ENCODE results near the gene SPINK5.

The SPINK5 gene

DNA sequence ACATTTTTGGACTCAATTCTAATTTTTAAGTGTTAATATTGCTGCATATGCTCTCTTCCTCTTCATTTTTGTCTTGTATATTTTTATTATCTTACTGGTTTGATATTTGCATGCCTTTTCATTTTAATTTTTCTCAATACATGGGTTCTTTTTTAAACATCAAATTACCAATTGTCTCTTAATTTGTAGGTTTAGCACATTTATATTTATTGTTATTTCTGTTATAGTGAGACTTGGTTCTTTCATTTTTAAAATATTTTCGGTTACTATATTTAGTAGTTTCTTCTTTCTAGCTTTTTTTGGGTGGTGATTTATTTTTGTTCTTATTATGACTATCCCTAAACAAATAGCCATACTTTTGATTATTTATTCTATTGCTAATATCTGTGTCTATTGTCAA is 19.4 kb downstream of the SPINK5 start:
- H3K9me3 Mint-ChIP-seq, result no peaks in the 10 kb centered on the region
- intact Hi-C loops (cut with micrococcal nuclease), result no loop called here
- no peaks in the 10 kb centered on the region for H3K36me3 Mint-ChIP-seq (ENCODE audit: low read depth)
- no peaks in the 10 kb centered on the region for H3K4me1 Mint-ChIP-seq (ENCODE audit: low read depth)
- no peak overlapping the region for H3K4me3 Mint-ChIP-seq
- no peaks in the 10 kb centered on the region for H3K27me3 Mint-ChIP-seq
- no peak overlapping the region for H3K27ac Mint-ChIP-seq

DNA sequence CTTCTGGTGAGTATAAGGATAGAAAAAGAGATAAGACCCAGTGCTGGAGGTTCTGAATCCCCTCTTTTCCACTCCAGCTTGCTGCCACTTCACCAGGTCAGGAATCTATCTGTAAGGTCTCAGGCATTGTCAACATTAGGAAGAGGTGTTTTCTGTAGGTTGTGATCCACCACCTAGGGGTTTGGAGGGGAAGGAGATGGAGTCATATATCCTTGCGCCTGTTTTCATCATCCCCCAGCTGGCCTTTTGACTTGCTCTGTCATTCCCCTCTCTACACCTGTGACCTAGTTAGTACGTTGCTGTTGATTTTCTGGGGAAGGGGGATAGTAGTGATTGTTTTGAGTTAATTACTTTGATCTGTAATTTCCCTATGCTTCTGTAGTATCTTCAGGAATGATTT is 20.5 kb downstream of the SPINK5 start:
- Mint-ChIP-seq H3K36me3 (ENCODE audit: low read depth) (no peaks in the 10 kb centered on the region), H3K27me3 (no peaks in the 10 kb centered on the region), H3K4me3 (no peak overlapping the region), H3K4me1 (ENCODE audit: low read depth) (no peaks in the 10 kb centered on the region), H3K9me3 (no peaks in the 10 kb centered on the region), H3K27ac (no peak overlapping the region)
- intact Hi-C loops (cut with micrococcal nuclease), result no loop called here

DNA sequence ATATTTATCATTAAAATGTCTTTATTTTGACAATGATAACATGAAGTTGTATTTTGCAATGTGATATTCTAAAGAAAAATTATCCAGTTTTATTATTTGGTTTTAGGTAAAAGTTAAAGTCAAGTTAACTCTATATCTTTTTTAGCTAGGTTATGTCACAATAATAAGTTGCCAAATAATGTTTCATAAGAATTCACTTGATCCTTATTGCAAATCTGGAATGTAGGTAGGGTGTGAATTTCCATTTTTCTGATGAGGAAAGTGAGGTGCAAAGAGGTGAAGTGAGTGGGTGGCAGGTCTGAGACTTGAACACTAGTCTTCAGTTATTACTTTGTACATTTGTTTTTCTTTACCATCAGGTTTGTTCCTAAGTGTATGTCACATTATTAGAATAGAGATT is 21.5 kb downstream of the SPINK5 start:
- Mint-ChIP-seq H3K9me3 (no peaks in the 10 kb centered on the region), H3K27me3 (no peaks in the 10 kb centered on the region), H3K27ac (no peak overlapping the region), H3K4me1 (ENCODE audit: low read depth) (no peaks in the 10 kb centered on the region), H3K36me3 (ENCODE audit: low read depth) (no peaks in the 10 kb centered on the region), H3K4me3 (no peak overlapping the region)
- intact Hi-C loops (cut with micrococcal nuclease), result no loop called here

DNA sequence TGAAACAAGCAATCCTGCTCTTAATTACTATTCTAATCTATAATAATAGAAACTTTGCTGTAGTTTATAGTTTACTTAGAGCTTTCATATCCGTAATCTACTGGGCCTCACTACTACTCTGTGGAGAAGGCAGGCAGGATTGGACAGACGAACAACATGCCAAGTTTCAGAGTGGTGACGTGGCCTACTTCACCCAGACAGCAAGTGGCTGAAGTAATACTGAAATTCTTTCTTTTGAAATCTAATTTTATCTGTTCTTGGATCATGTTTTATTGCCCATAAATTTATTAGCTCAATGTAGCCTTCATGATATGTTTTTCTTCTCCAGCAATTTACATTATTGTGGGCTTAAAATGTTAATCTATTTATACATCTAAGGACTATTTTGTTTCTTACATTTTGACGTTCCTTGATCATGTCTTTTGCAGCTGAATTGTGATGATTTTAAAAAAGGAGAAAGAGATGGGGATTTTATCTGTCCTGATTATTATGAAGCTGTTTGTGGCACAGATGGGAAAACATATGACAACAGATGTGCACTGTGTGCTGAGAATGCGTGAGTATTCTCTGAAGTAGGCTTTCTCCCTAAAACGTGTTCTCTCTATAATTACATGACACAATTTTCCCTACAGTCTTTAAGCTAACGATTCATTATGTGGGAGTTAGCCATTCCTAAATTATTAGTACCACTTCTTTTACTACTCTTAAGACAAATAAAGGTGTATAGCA is 22.4 kb downstream of the SPINK5 start:
- H3K36me3 Mint-ChIP-seq (ENCODE audit: low read depth), result no peaks in the 10 kb centered on the region
- H3K4me3 Mint-ChIP-seq, result no peak overlapping the region
- no peaks in the 10 kb centered on the region for H3K27me3 Mint-ChIP-seq
- intact Hi-C loops (cut with micrococcal nuclease), result no loop called here
- no peaks in the 10 kb centered on the region for H3K9me3 Mint-ChIP-seq
- no peak overlapping the region for H3K27ac Mint-ChIP-seq
- H3K4me1 Mint-ChIP-seq (ENCODE audit: low read depth), result no peaks in the 10 kb centered on the region

DNA sequence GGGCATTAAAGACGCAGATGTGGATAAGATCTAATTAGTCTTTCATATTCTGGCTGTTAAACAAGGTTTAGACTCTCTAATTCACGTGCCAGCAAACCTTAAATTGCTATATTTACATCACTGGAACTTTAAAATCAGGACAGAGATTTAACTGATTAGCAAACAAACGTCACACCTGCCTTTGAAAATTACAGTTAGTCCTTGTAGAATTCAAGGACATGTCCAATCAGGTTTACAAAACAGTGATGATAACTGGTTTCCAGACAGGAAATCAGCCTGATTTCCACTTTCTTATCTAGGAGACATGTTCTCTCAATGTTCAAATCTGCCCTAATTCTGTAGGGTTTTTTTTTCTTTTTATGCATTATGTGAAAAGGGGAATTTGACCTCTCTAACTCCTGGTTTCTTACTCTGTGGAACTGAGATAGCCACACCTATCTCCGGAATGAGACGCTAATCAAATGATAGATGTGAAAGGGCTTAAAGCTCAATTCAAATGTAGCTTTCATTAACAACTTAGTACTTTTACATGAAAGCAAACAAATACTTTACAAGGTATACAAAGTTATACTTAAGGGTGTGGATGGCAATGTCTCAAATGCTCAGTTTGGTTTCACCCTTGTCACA is 26.5 kb downstream of the SPINK5 start:
- intact Hi-C loops (cut with micrococcal nuclease), result no loop called here
- Mint-ChIP-seq H3K9me3 (no peaks in the 10 kb centered on the region), H3K27me3 (no peaks in the 10 kb centered on the region), H3K27ac (no peak overlapping the region), H3K4me3 (no peak overlapping the region), H3K36me3 (ENCODE audit: low read depth) (no peaks in the 10 kb centered on the region), H3K4me1 (ENCODE audit: low read depth) (no peaks in the 10 kb centered on the region)

DNA sequence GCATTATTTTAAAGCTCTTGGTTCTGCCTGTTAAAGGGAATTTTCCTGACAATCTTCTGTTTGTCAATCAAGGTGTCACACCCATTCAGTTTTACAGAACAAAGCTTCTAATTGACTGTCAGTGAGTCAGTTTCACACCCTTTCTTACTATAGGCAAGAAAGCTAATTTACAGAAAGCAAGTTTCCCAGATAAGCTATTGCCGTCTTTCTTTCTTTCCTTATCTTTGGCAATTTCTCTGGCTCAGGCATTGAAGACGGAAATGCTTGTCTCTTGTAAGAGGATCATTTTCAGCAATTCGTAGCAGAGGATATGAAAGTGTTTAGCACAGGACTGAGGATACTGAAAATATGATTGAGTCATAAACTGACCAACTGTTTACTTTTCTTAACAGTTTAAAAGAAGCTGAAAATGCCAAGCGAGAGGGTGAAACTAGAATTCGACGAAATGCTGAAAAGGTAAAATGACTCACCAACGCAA is 27.0 kb downstream of the SPINK5 start:
- H3K27me3 Mint-ChIP-seq, result no peaks in the 10 kb centered on the region
- no peaks in the 10 kb centered on the region for H3K4me1 Mint-ChIP-seq (ENCODE audit: low read depth)
- no peaks in the 10 kb centered on the region for H3K9me3 Mint-ChIP-seq
- intact Hi-C loops (cut with micrococcal nuclease), result no loop called here
- H3K4me3 Mint-ChIP-seq, result no peak overlapping the region
- H3K27ac Mint-ChIP-seq, result no peak overlapping the region
- H3K36me3 Mint-ChIP-seq (ENCODE audit: low read depth), result no peaks in the 10 kb centered on the region

DNA sequence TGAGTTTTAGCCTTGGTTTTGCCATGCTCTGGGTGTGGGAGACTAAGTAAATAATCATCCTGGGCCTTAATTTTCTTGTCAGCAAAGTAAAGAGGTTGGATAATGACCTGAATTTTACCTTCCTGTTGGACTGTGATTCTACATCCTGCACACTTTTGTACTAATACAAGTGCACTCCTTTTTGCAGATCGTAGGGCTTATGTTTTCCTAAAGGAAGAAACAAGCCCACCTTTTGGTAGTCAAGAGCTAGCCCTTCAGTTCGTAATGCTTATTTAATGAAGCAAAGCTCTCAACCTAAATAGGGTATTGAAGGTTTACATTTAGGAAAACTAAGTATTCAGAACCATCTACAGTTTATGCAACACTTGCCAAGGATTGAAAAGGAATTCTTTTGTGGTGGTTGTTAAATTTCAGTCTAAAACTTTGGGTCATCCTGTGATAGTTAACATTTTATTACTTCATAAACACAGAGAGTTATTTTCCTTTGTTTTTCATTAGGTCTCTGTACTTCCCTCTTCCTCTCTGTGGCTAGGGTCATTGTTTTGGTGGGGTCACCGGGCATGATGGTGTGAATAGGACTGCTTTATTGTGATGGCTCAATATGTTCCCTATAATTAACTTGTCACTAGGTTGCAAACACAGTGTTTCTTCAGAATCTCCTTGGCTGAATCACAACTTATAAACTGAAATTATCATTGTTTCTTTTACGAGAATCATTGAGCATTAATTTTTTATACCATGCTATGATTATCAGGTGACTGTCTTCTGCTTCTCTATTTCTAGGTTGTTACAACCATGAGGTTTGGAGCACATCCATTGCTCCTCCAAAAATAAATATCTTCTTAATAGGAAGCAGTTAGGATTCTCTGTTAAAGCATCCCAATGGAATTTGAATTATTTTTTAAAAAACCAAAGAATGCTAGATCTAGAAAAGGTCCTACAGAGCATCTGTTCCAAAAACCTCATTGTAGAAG is 28.5 kb downstream of the SPINK5 start:
- intact Hi-C loops (cut with micrococcal nuclease), result no loop called here
- H3K4me1 Mint-ChIP-seq (ENCODE audit: low read depth), result no peaks in the 10 kb centered on the region
- H3K36me3 Mint-ChIP-seq (ENCODE audit: low read depth), result no peaks in the 10 kb centered on the region

DNA sequence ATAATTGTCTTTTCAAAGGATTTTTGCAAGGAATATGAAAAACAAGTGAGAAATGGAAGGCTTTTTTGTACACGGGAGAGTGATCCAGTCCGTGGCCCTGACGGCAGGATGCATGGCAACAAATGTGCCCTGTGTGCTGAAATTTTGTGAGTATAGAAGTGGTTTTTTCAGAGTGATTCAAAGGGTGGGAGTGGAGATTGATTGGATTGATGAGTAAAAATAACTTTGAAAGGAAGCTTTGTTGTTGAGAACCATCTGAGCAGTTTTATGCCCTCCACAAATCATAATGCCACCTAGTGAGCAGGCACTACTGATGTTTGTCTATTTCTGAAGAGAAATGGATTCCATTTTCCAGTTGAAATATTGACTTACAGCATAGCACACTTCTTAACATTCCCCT is 30.6 kb downstream of the SPINK5 start:
- Mint-ChIP-seq H3K9me3 (no peaks in the 10 kb centered on the region), H3K36me3 (ENCODE audit: low read depth) (no peaks in the 10 kb centered on the region), H3K4me1 (ENCODE audit: low read depth) (no peaks in the 10 kb centered on the region), H3K27ac (no peak overlapping the region), H3K27me3 (no peaks in the 10 kb centered on the region), H3K4me3 (no peak overlapping the region)
- intact Hi-C loops (cut with micrococcal nuclease), result no loop called here

More for the DNA sequence above, 28.5 kb downstream of the SPINK5 start:
- Mint-ChIP-seq H3K4me3 (no peak overlapping the region), H3K27me3 (no peaks in the 10 kb centered on the region), H3K27ac (no peak overlapping the region), H3K9me3 (no peaks in the 10 kb centered on the region)

DNA sequence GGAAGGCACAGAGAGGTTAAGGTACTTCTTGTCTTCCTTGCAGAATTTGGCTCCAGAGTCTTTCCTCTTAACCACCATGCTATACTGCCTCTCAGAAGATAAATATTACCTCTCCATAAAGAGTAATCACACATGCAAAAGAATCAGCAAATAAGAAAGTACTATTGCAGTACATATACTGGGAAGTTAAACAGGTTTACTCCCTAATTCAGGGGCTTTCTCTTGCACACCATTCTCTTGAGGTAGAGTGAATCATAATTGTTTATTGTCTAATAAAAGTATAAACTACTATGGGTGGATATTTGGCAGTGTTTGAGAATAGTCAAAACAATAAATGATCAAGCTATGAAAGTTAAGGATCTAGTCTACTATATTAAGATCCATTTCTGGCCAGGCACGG is 40.4 kb downstream of the SPINK5 start:
- Mint-ChIP-seq H3K27me3 (no peaks in the 10 kb centered on the region), H3K4me3 (no peak overlapping the region), H3K36me3 (ENCODE audit: low read depth) (no peaks in the 10 kb centered on the region), H3K9me3 (no peaks in the 10 kb centered on the region), H3K4me1 (ENCODE audit: low read depth) (no peaks in the 10 kb centered on the region), H3K27ac (no peak overlapping the region)
- intact Hi-C loops (cut with micrococcal nuclease), result no loop called here

DNA sequence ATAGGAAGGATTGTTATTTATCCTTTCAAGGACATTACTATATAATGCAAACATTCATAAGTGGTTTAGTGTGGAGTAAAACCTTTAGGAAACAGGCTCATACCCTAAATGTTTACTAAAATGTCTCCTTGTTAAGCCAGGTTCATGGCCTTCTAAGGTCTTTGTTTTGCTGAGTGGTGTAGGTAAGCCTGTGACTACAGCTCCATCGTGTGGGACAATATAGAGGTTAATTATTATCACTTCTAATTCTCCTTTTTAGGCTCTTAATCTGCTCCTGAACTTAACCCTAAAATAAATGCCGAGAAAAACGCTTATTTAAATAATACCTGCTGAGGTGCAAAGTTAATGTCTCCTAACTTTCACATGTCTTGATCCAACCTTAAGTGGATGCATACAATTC is 43.8 kb downstream of the SPINK5 start:
- Mint-ChIP-seq H3K36me3 (ENCODE audit: low read depth) (no peaks in the 10 kb centered on the region), H3K9me3 (no peaks in the 10 kb centered on the region), H3K27ac (no peak overlapping the region), H3K4me1 (ENCODE audit: low read depth) (no peaks in the 10 kb centered on the region), H3K4me3 (no peak overlapping the region), H3K27me3 (no peaks in the 10 kb centered on the region)
- intact Hi-C loops (cut with micrococcal nuclease), result no loop called here

DNA sequence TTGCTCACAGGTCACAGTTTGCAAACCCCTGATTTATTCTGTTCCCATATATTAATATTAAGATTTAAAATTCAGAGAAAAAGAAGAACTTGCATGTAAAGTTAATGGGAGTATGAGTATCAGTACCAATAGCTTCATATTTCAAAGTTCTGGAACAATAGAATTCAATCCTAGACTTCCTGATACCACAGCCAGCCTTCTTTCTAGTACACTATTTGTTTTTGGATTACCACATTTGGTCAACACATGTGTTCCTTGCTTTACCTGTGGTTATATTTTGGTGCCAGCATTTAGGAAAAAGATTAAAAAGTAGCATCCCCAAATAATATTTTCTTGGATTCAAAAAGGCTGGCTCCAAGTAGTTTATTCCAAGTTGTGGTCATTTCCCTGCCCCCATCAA is 49.5 kb downstream of the SPINK5 start:
- Mint-ChIP-seq H3K4me1 (ENCODE audit: low read depth) (no peaks in the 10 kb centered on the region), H3K36me3 (ENCODE audit: low read depth) (no peaks in the 10 kb centered on the region), H3K27me3 (no peaks in the 10 kb centered on the region), H3K9me3 (no peaks in the 10 kb centered on the region), H3K4me3 (no peak overlapping the region), H3K27ac (no peak overlapping the region)
- intact Hi-C loops (cut with micrococcal nuclease), result no loop called here

DNA sequence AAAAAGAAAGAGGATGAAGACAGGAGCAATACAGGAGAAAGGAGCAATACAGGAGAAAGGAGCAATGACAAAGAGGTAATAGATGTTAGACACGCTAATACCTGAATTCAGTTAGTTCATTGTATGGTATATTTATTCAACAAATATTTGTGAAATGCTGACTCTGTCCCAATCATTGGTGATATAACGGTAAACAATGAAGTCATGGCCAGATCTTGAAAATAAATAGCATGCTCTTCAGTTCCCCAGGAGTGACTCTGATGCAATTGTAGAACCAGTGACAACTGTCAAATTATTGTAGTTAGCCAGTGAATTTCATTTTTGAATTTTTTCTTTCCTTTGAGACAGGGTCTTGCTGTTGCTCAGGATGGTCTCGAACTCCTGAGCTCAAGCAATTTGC is 56.5 kb downstream of the SPINK5 start:
- Mint-ChIP-seq H3K4me1 (ENCODE audit: low read depth) (no peaks in the 10 kb centered on the region), H3K27me3 (no peaks in the 10 kb centered on the region), H3K4me3 (no peak overlapping the region), H3K27ac (no peak overlapping the region), H3K9me3 (no peaks in the 10 kb centered on the region), H3K36me3 (ENCODE audit: low read depth) (no peaks in the 10 kb centered on the region)
- intact Hi-C loops (cut with micrococcal nuclease), result no loop called here

DNA sequence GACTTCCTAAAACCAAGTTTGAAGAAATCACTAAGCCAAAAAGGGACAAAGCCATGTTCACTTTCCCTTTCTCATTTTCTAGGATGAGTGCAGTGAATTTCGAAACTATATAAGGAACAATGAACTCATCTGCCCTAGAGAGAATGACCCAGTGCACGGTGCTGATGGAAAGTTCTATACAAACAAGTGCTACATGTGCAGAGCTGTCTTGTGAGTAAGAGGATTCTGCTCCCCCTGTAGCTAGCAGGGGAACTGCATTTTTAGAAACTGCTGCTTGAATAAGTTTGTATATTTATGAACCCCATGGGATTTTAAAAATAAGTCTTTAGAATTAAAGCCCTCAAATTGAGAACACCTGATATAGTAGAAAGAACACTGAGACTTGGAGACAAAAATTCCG is 61.9 kb downstream of the SPINK5 start:
- H3K36me3 Mint-ChIP-seq (ENCODE audit: low read depth), result no peaks in the 10 kb centered on the region
- intact Hi-C loops (cut with micrococcal nuclease), result no loop called here

More for the DNA sequence above, 61.9 kb downstream of the SPINK5 start:
- no peaks in the 10 kb centered on the region for H3K4me1 Mint-ChIP-seq (ENCODE audit: low read depth)
- H3K27ac Mint-ChIP-seq, result no peak overlapping the region
- no peak overlapping the region for H3K4me3 Mint-ChIP-seq
- H3K9me3 Mint-ChIP-seq, result no peaks in the 10 kb centered on the region
- H3K27me3 Mint-ChIP-seq, result no peaks in the 10 kb centered on the region

Data from dendritic cell treated with granulocyte-macrophage colony-stimulating factor and Interleukin-4, amounts not matched to agents 40 ng/mL and 50 ng/mL, for 4 days (primary cell).